ENCODE measurements around the gene HGS.

- TF ChIP-seq POLR2AphosphoS5 (IDR thresholded peaks at IDR 0.05; ENCODE audit: low read depth, low read length) (no peak), POLR2A (IDR thresholded peaks at IDR 0.05; ENCODE audit: low read depth, low read length) (no peak), TAF1 (IDR thresholded peaks at IDR 0.05; ENCODE audit: low read depth, low read length) (no peak), SPI1 (IDR thresholded peaks at IDR 0.05; ENCODE audit: low read depth, low read length) (no peak), POU2F2 (IDR thresholded peaks at IDR 0.05; ENCODE audit: low read depth, low read length) (no peak)
These were observed 22.4 kb downstream of the HGS start for GRCh38 chr17:81706232-81706611.
